ENCODE measurements around the gene AIMP1.
"Not testable (repeated sequence)": the region's sequence is repeated elsewhere in the genome, so short reads cannot be mapped to it uniquely, and the experiment has no call there.

AIMP1 gene

GRCh38 chr4:106312377-106312776 is 4.0 kb upstream of the AIMP1 start:
- in situ Hi-C loops (cut with HindIII; ENCODE audit: low sequenced_read_pairs) = no loop called here

- in situ Hi-C loops (cut with HindIII; ENCODE audit: low sequenced_read_pairs) = no loop called here
Measured at GRCh38 chr4:106312997-106313522, 3.3 kb upstream of the AIMP1 start.

- in situ Hi-C loops (cut with HindIII; ENCODE audit: low sequenced_read_pairs) = no loop called here
Measured at GRCh38 chr4:106314960-106315359, 1.4 kb upstream of the AIMP1 start.

DNA sequence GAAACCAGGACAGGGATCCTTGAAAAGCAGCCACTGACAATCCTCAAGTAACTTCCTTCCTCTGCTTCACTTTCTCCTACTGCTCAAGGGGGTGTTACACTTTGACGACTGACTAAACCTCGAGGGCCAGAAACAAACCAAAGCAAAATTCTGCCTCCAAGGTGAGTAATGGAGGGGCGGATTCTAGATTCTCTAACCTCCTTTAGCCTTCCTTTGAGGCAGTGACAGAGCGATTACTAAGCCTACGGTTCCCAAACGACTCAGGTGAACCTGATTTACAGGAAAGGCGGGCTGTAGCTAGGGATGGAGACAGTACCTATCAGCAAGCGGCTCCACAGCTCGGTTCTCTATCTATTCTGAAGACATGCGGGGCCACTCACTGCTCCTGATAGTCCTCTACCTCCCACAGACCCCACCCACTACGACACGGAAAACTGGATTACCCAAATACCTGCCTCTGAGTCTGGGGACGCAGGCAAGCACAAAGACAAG is 828 bp upstream of the AIMP1 start:
- in situ Hi-C loops (cut with HindIII; ENCODE audit: low sequenced_read_pairs) = no loop called here

DNA sequence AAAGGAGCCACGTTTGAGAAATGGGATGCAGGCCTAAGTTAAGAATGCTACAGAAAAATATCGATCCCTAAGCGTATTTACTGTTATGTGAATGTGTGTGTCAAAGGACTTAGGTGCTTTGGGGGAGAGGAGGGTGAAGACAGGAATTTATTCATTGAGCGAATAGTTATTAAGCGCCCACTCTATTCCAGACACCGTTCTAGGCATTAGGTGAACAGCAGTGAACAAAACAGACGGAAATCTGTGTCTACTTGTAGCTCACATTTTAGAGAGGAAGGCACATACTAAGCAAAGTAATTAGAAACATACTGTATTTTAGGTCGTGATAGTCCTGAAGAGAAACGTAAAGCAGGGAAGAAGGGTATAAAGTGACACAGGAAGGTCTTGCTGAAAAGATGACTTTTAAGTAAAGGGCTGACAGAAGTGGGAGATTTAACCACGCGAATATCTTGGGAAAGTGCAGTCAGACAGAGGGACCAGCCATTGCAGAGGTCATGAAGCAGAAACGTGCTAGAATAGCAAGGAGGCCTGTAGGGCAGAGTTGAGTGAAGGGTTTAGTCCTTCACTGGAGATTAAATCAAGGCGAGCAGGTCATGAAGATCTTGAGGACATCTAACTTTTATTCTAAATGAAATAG is 541 bp downstream of the AIMP1 start:
- in situ Hi-C loops (cut with HindIII; ENCODE audit: low sequenced_read_pairs) = no loop called here

- in situ Hi-C loops (cut with HindIII; ENCODE audit: low sequenced_read_pairs) = no loop called here
Measured at GRCh38 chr4:106317815-106318214, 1.5 kb downstream of the AIMP1 start.

DNA sequence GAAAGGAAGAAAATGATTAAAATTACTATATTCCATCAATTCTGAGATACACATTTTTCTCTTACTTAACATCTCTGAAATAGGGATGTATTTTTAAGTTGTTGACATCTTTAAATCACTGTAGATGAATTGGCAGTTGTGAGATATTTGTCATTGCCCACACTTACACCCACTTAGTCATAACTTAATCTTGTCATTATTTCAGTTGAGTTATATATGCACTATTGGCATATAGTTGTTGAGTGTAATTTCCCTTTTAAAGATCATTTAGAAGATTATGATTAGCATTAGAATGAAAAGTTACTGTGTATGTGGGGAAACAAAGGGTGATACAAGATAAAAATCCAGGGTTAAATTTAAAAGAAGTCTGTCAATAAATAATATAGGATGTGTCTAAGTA is 2.2 kb downstream of the AIMP1 start:
- in situ Hi-C loops (cut with HindIII; ENCODE audit: low sequenced_read_pairs) = no loop called here

DNA sequence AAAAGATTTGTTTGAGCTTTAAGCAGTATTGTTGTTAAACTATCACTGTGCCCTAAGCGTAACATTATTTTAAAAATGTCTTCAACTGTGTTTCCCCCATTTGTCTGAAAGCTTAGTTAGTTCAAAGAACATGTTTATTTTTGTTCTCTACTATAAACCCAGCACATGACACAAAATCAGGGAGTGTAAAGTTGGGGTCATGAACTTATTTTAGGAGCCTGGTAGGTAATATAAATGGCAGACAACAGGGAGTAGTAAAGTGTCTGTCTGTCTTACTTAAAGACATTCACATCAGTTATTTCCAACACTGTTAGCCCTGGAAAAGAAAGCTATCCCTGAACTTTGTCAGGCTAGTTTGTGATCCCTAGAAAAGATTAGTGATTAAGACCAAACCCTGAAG is 3.9 kb downstream of the AIMP1 start:
- in situ Hi-C loops (cut with HindIII; ENCODE audit: low sequenced_read_pairs) = no loop called here

GRCh38 chr4:106321168-106321567 is 4.8 kb downstream of the AIMP1 start:
- in situ Hi-C loops (cut with HindIII; ENCODE audit: low sequenced_read_pairs) = not testable (repeated sequence)

DNA sequence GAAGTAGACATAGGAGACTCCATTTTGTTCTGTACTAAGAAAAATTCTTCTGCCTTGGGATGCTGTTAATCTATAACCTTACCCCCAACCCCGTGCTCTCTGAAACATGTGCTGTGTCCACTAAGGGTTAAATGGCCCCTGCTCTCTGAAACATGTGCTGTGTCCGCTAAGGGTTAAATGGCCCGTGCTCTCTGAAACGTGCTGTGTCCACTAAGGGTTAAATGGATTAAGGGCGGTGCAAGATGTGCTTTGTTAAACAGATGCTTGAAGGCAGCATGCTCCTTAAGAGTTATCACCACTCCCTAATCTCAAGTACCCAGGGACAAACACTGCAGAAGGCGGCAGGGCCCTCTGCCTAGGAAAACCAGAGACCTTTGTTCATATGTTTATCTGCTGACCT is 5.5 kb downstream of the AIMP1 start:
- in situ Hi-C loops (cut with HindIII; ENCODE audit: low sequenced_read_pairs) = not testable (repeated sequence)

DNA sequence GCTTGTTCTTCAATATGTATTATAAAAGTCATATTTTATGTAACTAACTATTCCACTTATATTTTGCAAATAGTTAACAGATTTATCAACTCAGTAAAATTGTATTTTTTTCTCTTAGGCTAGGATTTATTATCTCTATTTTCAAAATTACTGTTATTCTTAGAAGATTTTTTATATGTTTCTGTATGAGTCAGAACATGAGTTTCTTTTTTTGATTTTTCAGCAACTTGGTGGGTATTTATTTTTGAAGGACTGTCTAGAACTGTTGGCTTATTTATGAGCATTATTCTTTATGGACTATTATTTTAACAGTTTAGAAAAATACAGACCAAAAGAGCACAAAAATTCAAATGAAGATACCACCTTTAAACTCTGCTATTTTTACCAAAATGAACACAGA is 6.8 kb downstream of the AIMP1 start:
- in situ Hi-C loops (cut with HindIII; ENCODE audit: low sequenced_read_pairs) = no loop called here

DNA sequence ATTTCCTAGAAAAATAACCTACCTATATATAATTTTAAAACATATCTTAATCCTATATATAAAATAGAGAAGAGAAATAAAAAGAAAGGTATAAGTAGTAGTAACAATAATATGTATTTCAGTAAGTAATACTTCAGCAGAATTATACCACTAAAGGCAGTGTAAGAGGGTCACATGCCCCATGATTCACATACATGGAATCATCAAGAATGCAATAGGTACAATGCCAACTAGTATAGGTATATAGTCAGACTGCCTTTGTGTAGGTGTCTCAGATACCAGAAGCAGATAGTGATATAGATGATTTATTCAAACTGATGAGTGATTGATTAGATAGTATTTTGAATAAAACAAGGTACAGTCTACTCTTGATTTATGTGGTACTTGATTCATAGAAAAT is 9.4 kb downstream of the AIMP1 start:
- in situ Hi-C loops (cut with HindIII; ENCODE audit: low sequenced_read_pairs) = no loop called here

- in situ Hi-C loops (cut with HindIII; ENCODE audit: low sequenced_read_pairs) = no loop called here
Measured at GRCh38 chr4:106329041-106329618, 12.8 kb downstream of the AIMP1 start.

GRCh38 chr4:106333186-106333585 is 16.8 kb downstream of the AIMP1 start:
- in situ Hi-C loops (cut with HindIII; ENCODE audit: low sequenced_read_pairs) = no loop called here

DNA sequence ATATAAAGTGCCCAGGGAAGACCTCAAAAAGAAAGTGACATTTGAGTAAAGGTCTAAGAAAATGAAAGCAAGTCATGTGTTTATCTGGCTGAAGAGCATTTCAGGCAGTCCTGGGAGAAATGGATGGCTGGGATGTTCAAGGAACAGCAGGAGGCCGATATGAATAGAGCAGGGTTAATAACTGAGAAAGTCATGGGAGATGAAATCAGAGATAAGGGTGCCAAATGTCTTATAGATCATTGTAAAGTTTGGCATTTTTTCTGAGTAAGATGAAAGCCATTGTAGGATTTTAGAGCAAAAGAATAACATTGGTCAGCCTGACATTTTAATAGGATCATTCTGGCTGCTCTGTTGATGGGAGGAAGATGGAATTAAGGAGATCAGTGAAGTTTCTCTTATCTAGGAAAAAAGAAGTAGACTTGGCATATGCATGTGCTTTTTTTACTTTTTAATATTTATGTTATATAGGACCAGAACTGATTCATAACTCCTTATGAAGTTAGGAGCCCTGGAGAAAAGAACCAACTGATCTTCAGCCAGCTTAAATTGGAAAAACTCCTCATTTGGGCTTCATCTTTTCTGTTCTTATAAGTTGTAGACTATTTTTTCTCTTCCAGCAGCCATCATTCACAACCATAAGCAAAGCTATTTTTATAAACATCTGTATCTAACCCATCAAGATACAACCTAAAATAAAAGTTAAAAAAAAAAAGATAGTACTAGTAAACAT is 18.6 kb downstream of the AIMP1 start:
- in situ Hi-C loops (cut with HindIII; ENCODE audit: low sequenced_read_pairs) = no loop called here

DNA sequence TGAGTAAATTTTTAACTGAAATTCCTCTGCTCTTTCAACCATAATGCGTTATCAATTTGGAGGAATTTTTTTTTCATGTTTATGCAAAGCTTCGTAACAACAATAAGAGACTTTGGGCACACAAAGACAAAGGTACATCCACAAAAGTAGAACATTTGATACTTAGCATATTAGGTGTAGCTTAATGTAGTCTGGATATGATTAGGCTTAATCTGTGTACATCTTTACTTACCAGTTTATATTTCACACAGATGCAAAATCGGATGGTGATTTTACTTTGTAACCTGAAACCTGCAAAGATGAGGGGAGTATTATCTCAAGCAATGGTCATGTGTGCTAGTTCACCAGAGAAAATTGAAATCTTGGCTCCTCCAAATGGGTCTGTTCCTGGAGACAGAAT is 20.3 kb downstream of the AIMP1 start:
- in situ Hi-C loops (cut with HindIII; ENCODE audit: low sequenced_read_pairs) = no loop called here

- in situ Hi-C loops (cut with HindIII; ENCODE audit: low sequenced_read_pairs) = no loop called here
Measured at GRCh38 chr4:106337916-106338315, 21.6 kb downstream of the AIMP1 start.

GRCh38 chr4:106338671-106339070 is 22.3 kb downstream of the AIMP1 start:
- in situ Hi-C loops (cut with HindIII; ENCODE audit: low sequenced_read_pairs) = no loop called here

- in situ Hi-C loops (cut with HindIII; ENCODE audit: low sequenced_read_pairs) = no loop called here
Measured at GRCh38 chr4:106339431-106339830, 23.1 kb downstream of the AIMP1 start.

DNA sequence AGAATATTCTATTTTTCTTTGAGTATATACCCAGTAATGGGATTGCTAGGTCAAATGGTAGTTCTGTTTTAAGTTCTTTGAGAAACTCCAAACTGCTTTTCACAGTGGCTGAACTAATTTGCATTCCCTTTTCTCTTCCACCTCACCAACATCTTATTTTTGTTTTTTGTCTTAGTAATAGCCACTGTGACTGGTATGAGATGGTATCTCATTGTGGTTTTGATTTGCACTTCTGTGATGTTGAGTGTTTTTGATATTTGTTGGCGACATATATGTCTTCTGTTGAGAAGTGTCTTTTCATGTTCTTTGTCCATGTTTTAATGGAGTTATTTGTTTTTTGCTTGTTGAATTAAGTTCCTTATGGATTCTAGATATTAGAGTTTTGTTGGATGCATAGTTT is 24.4 kb downstream of the AIMP1 start:
- in situ Hi-C loops (cut with HindIII; ENCODE audit: low sequenced_read_pairs) = no loop called here

- in situ Hi-C loops (cut with HindIII; ENCODE audit: low sequenced_read_pairs) = no loop called here
Measured at GRCh38 chr4:106343865-106344646, 27.7 kb downstream of the AIMP1 start.

Data from DLD1 (cell line).